Neural cell (in vitro differentiated cells): ENCODE results near the gene MPHOSPH9. TPM values are rescaled to one million over a fixed set of nuclear protein-coding genes. Genes with fewer than 3 reads are reported as not detected.

Experiments
- H2AFZ ChIP-seq: fragments of 200-600, 300-800 bp; sonication (generic), shearing (Covaris generic); 2 replicates; pipeline ENCODE4 v1.6.0; 2014; ENCODE audit warnings: low read depth, mild to moderate bottlenecking, antibody characterized with exemption, low read length, moderate library complexity
- H3F3A ChIP-seq: fragments of 200-600 bp; shearing (Covaris generic); 2 replicates; pipeline ENCODE4 v1.6.1; 2016; ENCODE audit warnings: mild to moderate bottlenecking, moderate library complexity, mixed read lengths, antibody characterized with exemption, low read length; ENCODE audit not compliant: insufficient read depth, poor library complexity, severe bottlenecking
- H3K27ac ChIP-seq: fragments of 200-600, 300-800 bp; sonication (generic), shearing (Covaris generic); 2 replicates; pipeline ENCODE4 v1.5.1; 2014; ENCODE audit warnings: mild to moderate bottlenecking, low read length, moderate library complexity
- H3K27me3 ChIP-seq: fragments of 300-800, 200-600 bp; sonication (generic), shearing (Covaris generic); 2 replicates; pipeline ENCODE4 v1.6.0; 2014; ENCODE audit warnings: mild to moderate bottlenecking, low read depth, low read length, moderate library complexity; ENCODE audit not compliant: insufficient read depth
- H3K36me3 ChIP-seq: fragments of 300-800, 200-600 bp; sonication (generic), shearing (Covaris generic); 2 replicates; pipeline ENCODE4 v1.5.1; 2014; ENCODE audit warnings: mild to moderate bottlenecking, antibody characterized with exemption, low read length, moderate library complexity; ENCODE audit not compliant: insufficient read depth
- H3K4me2 ChIP-seq: fragments of 300-800, 200-600 bp; sonication (generic), shearing (Covaris generic); 2 replicates; pipeline ENCODE4 v1.6.0; 2014; ENCODE audit warnings: mild to moderate bottlenecking, low read length
- H3K4me3 ChIP-seq: fragments of 300-800, 200-600 bp; sonication (generic), shearing (Covaris generic); 2 replicates; pipeline ENCODE4 v1.5.1; 2014; ENCODE audit warnings: mild to moderate bottlenecking, low read length, moderate library complexity
- H3K79me2 ChIP-seq: fragments of 200-600 bp; shearing (Covaris generic); replicated peaks from 2 replicates; pipeline ENCODE4 v1.6.0; 2014; ENCODE audit warnings: mild to moderate bottlenecking, low read length, moderate library complexity; ENCODE audit not compliant: insufficient read depth
- H3K9ac ChIP-seq: fragments of 300-800, 200-600 bp; sonication (generic), shearing (Covaris generic); 2 replicates; pipeline ENCODE4 v1.6.1; 2016; ENCODE audit warnings: mild to moderate bottlenecking, low read length, mixed read lengths
- H3K9me2 ChIP-seq: fragments of 200-600 bp; shearing (Covaris generic); 2 replicates; pipeline ENCODE4 v1.6.1; 2016; ENCODE audit warnings: mild to moderate bottlenecking, low read length, mixed read lengths; ENCODE audit not compliant: insufficient read depth
- H3K9me3 ChIP-seq: fragments of 200-600, 300-800 bp; sonication (generic), shearing (Covaris generic); 2 replicates; pipeline ENCODE4 v1.6.1; 2016; ENCODE audit warnings: mild to moderate bottlenecking, mixed run types, low read length, moderate library complexity, mixed read lengths
- H4K20me1 ChIP-seq: fragments of 200-600 bp; shearing (Covaris generic); 2 replicates; pipeline ENCODE4 v1.6.1; 2016; ENCODE audit warnings: mild to moderate bottlenecking, mixed run types; ENCODE audit not compliant: insufficient read depth
- CTCF ChIP-seq: fragments of 450-650 bp; IDR thresholded peaks from 2 replicates; pipeline ENCODE4 v1.5.1; 2014; ENCODE audit warnings: antibody characterized with exemption, mild to moderate bottlenecking, moderate library complexity; ENCODE audit not compliant: poor library complexity, severe bottlenecking
- EP300 ChIP-seq: fragments of 450-650 bp; conservative IDR thresholded peaks from 2 replicates; pipeline ENCODE4 v1.6.1; 2014; ENCODE audit warnings: antibody characterized with exemption, mild to moderate bottlenecking, moderate library complexity; ENCODE audit not compliant: poor library complexity, severe bottlenecking
- EZH2 ChIP-seq: fragments of 200-600, 300-800 bp; shearing (Covaris generic), sonication (generic); IDR thresholded peaks from 2 replicates; pipeline ENCODE4 v1.6.1; 2014; ENCODE audit warnings: antibody characterized with exemption, low read length, borderline replicate concordance, mild to moderate bottlenecking; ENCODE audit not compliant: insufficient read depth, poor library complexity, severe bottlenecking
- MXI1 ChIP-seq: fragments of 450-650 bp; conservative IDR thresholded peaks from 2 replicates; pipeline ENCODE4 v1.6.1; 2014; ENCODE audit warnings: antibody characterized with exemption, mild to moderate bottlenecking; ENCODE audit not compliant: poor library complexity, severe bottlenecking
- POLR2AphosphoS5 ChIP-seq: IDR thresholded peaks from 2 replicates; pipeline ENCODE4 v1.6.1; 2012
- RAD21 ChIP-seq: fragments of 450-650 bp; conservative IDR thresholded peaks from 2 replicates; pipeline ENCODE4 v1.6.1; 2014; ENCODE audit warnings: antibody characterized with exemption, mild to moderate bottlenecking, moderate library complexity
- SMC3 ChIP-seq: fragments of 450-650 bp; conservative IDR thresholded peaks from 2 replicates; pipeline ENCODE4 v1.6.1; 2014; ENCODE audit warnings: antibody characterized with exemption, mild to moderate bottlenecking, moderate library complexity; ENCODE audit not compliant: poor library complexity
- TAF1 ChIP-seq: IDR thresholded peaks from 2 replicates; pipeline ENCODE4 v1.6.1; 2012; ENCODE audit warnings: low read depth
- polyA plus RNA-seq: library from polyadenylated mRNA; depleted of rRNA; stranded (reverse); fragments of >200 nt; gene quantifications from 2 replicates; pipeline ENCODE4 v1.2.3, GENCODE V29; 2014
- TF ChIP-seq, protein P1 (sequence below): IDR thresholded peaks from 2 replicates; pipeline ENCODE4 v1.6.1; 2012; ENCODE audit warnings: borderline replicate concordance

MPHOSPH9 gene
- polyA plus RNA-seq, 1 donor from 2014 or later, result 59.1 TPM

- Histone ChIP-seq H4K20me1 (no peaks in the 10 kb centered on the region), H2AFZ (no peak overlapping the region), H3K9me3 (no peaks in the 10 kb centered on the region), H3F3A (no peaks in the 10 kb centered on the region), H3K4me2 (no peak overlapping the region), H3K4me3 (no peak overlapping the region), H3K9ac (no peak overlapping the region), H3K79me2 (no peaks in the 10 kb centered on the region), H3K36me3 (no peaks in the 10 kb centered on the region), H3K27ac (no peak overlapping the region), H3K9me2 (no peaks in the 10 kb centered on the region), H3K27me3 (no peaks in the 10 kb centered on the region)
- TF ChIP-seq MXI1 (no peak), EP300 (no peak), SMC3 (no peak), POLR2AphosphoS5 (no peak), CTCF (no peak), TAF1 (no peak), EZH2 (no peak), RAD21 (no peak)
- TF ChIP-seq, protein P1, sequence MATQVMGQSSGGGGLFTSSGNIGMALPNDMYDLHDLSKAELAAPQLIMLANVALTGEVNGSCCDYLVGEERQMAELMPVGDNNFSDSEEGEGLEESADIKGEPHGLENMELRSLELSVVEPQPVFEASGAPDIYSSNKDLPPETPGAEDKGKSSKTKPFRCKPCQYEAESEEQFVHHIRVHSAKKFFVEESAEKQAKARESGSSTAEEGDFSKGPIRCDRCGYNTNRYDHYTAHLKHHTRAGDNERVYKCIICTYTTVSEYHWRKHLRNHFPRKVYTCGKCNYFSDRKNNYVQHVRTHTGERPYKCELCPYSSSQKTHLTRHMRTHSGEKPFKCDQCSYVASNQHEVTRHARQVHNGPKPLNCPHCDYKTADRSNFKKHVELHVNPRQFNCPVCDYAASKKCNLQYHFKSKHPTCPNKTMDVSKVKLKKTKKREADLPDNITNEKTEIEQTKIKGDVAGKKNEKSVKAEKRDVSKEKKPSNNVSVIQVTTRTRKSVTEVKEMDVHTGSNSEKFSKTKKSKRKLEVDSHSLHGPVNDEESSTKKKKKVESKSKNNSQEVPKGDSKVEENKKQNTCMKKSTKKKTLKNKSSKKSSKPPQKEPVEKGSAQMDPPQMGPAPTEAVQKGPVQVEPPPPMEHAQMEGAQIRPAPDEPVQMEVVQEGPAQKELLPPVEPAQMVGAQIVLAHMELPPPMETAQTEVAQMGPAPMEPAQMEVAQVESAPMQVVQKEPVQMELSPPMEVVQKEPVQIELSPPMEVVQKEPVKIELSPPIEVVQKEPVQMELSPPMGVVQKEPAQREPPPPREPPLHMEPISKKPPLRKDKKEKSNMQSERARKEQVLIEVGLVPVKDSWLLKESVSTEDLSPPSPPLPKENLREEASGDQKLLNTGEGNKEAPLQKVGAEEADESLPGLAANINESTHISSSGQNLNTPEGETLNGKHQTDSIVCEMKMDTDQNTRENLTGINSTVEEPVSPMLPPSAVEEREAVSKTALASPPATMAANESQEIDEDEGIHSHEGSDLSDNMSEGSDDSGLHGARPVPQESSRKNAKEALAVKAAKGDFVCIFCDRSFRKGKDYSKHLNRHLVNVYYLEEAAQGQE, result no peak
Measured at GRCh38 chr12:123141615-123142517, 91.1 kb downstream of the MPHOSPH9 start.

DNA sequence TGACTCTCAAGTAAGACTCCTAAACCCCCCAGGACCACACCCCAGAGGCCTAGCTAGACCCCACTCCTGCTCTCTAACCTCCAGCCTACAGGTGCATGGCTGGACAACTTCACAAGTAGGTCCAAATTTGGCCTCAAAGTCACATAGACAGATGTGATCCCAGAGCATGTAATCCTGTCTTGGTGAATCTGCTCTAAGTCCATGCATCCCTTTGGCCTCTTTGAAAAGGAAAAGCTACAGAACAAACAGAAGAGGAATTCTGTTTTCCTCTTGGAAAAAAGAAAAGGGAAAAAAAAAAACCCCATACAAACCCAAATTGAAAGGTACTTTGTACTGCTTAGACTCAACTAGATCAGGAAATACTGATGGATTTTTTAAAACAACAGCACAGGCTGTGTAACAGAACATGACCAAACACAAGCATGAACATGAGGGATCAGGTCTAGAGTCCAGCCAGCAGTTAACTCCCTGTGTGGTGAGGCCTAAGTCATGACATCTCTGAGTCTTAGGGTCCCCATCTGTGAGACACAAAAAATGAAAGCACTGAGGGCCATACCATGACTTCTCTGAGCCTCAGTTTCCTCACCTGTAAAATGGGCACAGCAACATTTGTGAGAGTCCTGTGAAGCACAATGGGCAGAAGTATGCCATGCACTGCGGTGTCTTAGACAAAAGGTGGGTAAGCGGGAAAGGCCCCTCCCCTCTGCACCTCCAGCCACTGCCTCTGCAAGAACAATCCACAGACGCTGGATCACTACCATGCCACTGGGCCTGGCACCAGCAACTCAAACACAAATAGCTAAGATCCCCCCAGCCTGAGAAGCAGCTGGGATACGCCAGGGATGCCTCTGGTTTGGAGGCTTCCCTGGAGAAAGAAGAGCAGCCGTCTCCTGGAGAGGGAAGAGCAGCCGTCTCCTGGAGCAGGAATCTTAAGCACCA lies 92.0 kb downstream of the MPHOSPH9 start:
- Histone ChIP-seq H3K27me3 (no peaks in the 10 kb centered on the region), H3K4me3 (no peak overlapping the region), H4K20me1 (no peaks in the 10 kb centered on the region), H2AFZ (no peak overlapping the region), H3K36me3 (no peaks in the 10 kb centered on the region), H3K79me2 (no peaks in the 10 kb centered on the region), H3K9me3 (no peaks in the 10 kb centered on the region), H3K27ac (no peak overlapping the region), H3K9me2 (no peaks in the 10 kb centered on the region), H3K9ac (no peak overlapping the region), H3F3A (no peaks in the 10 kb centered on the region), H3K4me2 (no peak overlapping the region)
- TF ChIP-seq POLR2AphosphoS5 (no peak), MXI1 (no peak), EZH2 (no peak), EP300 (no peak), RAD21 (no peak), TAF1 (no peak), SMC3 (no peak), CTCF (no peak)
- TF ChIP-seq, protein P1, result no peak
